LHCN-M2 (cell line): ENCODE data around the gene HPCAL4. TPM values are rescaled to one million over a fixed set of nuclear protein-coding genes. Genes with fewer than 3 reads are reported as not detected.

ENCODE experiments used
- DNase-seq: peaks from one replicate; pipeline ENCODE4 v3.0.0-alpha.2; 2012; ENCODE audit warnings: low read depth
- total RNA-seq: library from RNA; depleted of rRNA; stranded (reverse); fragments of >200 nt; gene quantifications from 2 replicates; pipeline ENCODE4 v1.2.3, GENCODE V29; 2014

The HPCAL4 gene
- total RNA-seq, 1 experiment from 2014 or later = 3.1 TPM

GRCh38 chr1:39650431-39650830 lies 40.8 kb downstream of the HPCAL4 start:
- DNase-seq = no peak

DNA sequence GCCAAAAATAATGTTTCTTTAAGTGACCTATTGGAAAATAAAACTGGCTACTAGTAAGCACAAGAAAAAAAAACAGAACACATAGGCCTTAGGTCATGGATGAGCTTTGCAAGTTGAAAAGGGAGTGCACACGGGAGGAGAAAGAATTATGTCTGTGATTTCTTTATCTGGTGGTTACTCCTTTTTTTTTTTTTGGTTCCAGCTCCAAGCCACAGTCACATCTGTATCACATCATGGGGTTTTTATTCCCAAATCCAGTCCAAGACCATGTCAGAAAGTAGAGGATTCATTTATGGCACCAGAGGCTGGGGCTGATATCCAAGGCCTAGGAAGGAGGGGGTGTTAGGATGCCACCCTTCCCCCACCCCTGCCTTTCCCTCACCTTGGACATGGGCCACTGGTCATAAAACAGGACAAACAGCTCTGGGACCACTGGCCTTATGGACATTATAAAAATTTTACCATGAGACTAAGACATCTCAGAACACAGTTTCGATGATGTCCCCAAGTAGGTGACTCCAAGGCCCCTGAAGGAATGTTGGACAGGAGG lies 41.5 kb downstream of the HPCAL4 start:
- no peak for DNase-seq

GRCh38 chr1:39648496-39648895 lies 42.7 kb downstream of the HPCAL4 start:
- peak; percentile 81 for DNase-seq

DNA sequence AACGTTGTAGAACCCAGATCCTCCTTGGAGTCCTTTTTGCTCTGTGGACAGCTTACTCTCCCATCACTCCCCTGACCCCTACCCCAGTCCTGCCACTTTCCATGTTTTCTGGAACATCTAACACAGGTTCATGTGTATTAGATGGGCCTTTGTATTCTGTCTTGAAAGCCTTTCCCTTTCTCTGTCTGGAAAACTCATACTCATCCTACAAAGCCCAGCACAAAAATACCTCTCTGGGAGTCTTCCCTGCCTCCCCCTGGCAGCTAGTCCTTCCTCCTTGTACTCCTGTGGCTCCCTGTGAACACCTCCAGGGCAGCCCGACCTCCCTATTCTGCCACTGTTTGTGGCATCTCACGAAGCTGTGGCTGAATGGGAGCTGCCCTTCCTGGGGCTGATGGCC lies 44.0 kb downstream of the HPCAL4 start:
- no peak for DNase-seq

DNA sequence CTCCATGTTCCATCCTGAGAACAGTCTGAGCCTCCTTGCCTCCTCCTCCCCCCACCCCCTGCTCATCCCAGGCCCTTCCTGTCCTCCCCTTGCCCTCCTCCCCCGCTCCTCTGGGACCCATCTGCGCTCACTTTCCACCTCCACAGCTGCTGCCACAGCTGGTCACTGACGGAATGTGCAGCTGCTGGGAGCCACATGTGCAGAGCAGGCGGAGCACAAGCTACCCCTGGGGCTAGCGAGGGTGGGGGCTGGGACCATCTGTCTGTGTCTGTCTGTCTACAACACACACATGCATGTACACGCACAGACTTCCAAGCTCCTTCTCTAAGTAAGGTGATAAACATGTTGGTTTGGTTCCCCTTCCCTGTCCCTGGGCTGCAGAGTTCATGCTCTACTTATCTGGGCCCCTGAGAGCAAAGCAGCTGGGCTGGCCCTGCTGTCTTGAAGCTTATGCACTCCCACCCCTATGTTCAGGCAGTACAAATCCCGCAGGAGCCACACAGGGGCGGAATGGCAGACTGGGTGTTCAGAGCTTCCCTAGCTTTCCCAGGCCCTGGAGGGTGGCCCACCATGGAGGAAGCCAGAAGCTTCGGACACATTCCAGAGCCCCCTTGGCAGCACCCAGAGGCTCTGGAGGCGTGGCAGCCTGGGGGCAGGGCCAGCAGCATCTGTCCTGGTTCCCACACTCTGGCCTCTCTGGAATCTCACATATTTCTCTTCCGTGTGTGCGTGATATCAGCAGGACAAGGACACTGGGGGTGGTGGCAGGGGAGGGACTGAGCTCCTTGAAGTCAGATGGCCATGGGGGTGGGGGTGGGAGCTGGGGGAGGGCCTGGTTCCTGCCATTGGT lies 44.8 kb downstream of the HPCAL4 start:
- DNase-seq = peak; percentile 100

DNA sequence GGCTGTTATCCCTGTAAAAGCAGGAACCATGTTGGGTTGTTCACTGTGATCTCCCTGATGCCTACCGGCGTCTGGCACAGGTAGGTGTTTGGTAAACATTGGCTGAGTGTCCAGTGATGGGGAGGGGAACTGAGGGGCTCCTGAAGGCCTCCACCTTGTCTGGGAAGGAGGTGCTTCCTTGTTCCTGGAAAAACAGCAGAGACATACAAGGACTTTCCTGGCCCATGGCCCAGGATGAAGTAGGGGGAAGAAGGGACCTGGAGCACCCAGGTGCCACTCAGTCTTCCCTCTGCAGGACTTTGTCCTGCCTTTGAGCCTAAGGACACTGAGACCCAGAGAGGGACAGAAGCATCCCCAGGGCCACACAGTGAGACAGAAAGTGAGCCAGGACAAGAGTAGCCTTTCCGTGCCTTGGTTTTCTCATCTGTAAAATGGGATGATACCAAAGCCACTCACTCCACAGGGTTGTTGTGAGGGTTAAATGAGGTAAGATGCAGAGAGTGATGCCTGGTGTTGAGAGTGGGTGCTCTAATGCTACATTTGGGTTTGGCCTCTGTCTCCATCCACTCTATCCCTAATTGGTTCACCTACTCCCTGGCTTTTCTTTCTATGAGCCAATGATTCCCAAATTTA lies 45.7 kb downstream of the HPCAL4 start:
- DNase-seq = no peak

DNA sequence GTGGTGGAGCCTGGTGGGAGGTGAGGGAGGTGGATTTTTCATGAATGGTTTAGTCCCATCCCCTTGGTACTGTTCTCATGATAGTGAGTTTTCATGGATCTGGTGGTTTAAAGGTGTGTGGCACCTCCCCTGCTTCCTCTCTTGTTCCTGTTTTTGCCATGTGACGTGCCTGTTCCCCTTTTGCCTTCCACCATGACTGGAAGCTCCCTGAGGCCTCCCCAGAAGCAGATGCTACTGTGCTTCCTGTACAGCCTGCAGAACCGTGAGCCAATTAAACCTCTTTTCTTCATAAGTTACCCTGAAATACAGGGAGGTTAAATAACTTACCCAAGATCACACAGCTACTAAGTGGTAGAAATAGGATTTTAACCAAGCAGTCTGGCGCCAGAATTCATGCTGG lies 47.5 kb downstream of the HPCAL4 start:
- no peak for DNase-seq

DNA sequence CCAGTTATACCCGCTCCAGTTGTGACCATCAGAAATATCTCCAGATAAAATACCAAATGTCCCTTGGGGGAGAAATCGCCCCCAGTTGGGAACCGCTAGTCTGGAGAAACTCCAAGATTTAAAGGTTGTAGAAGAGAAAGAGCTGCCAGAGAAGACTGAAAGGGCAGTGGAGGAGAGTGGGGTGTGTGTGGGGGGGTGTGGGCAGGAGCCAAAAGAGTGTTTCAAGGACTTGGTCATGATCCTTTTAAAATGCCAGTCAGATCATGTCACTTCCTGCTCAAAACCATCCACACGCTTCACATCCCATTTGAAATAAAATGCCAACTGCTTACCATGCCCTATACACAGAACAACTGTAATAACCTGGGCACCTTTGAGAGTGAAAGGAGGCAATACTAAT lies 48.4 kb downstream of the HPCAL4 start:
- DNase-seq = peak; percentile 95

GRCh38 chr1:39640861-39641260 lies 50.4 kb downstream of the HPCAL4 start:
- peak; percentile 84 for DNase-seq

DNA sequence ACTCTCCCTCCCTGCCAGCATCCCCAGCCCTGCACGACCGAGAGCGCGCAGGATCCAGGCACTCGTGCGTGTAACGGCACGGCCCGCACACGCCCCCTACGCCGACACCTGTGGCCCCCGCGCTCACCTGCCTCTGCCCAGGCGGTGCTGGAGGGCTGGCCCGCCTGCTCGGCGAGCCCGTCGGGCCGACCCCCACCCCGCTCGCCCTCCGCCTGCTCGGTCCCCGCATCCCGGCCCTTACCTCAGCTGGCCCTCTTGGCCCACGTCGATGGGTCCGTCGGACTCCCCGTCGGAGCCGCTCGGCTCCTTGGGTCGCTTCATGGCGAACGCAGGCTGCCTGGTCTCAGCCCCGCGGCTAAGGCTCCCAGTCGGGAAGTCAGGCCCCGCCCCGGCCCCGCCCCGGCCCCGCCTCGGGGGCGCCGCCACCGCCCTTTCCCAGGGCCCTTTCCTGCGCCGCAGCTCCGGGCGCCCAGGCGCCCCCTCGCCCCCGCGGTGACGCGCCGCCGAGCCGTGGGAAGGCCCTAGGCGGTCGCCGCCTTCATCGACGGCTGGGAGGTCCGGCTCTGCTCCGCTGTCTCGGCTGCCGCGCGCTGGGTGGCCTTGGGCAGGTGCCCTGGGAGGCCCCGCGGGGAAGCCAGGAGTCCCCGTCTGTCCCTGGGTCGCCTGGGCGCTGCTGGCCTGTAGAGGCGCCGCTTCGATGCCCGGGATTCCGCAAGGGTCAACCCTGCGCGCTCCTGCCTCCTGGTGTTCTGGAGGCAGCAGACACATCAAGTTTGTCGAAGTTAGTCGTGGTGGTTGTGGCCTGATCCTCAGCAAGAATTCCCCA lies 51.7 kb downstream of the HPCAL4 start, which contains the start of gene HEYL:
TSS of gene HEYL (minus strand) at position 339 of the 826 bp plus-strand sequence. CDS start at position 321, 18 bp downstream.
- peak; percentile 75 for DNase-seq

DNA sequence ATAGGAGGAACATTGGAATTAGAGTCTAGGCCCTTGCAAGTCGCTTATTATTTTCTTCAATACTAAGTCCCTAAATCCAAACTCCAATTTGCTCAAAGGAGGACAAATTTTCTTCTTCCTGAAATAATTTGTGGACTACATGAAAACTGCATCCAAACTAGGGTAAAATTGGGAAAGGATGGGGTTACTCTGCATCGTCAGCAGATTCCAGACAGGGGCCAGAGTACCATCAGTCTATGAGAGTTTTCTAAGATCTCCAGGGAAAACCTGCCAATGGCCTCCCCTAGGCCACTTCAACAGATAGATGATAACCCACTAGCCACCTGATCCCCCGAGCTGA lies 52.3 kb downstream of the HPCAL4 start:
- no peak for DNase-seq

DNA sequence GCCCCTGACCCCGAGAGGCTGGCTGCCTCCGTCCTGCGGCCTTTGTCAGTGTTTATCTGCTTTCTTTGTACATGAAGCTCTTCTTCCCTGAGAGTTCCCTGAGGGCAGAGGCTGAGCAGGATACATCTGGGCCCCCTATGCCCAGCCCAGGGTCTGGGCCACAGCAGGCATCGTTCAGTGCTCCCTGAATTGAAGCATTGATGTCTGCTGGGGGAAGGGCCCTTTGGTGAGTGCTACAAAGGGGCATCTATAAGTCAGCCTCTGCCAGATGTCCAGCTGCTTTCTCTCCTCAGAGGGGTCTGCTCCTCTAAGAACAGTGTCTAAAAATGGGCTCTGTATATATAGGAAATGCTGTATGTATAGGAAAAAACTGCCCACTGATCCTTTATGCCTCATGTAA lies 53.9 kb downstream of the HPCAL4 start:
- no peak for DNase-seq

- DNase-seq = no peak
Measured at GRCh38 chr1:39635871-39636210, 55.4 kb downstream of the HPCAL4 start.

GRCh38 chr1:39635205-39635870 lies 55.9 kb downstream of the HPCAL4 start:
- DNase-seq = peak; percentile 79

GRCh38 chr1:39633422-39633821 lies 57.8 kb downstream of the HPCAL4 start:
- DNase-seq = no peak

- DNase-seq = peak; percentile 81
Measured at GRCh38 chr1:39632682-39633417, 58.4 kb downstream of the HPCAL4 start.

GRCh38 chr1:39632323-39632681 lies 58.9 kb downstream of the HPCAL4 start:
- DNase-seq = no peak

- no peak for DNase-seq
Measured at GRCh38 chr1:39631361-39632322, 59.6 kb downstream of the HPCAL4 start.

- DNase-seq = no peak
Measured at GRCh38 chr1:39628807-39629350, 62.4 kb downstream of the HPCAL4 start.
